LNCaP clone FGC (cell line): ENCODE results near the gene DDX3X.
"Not testable (repeated sequence)": the region's sequence is repeated elsewhere in the genome, so short reads cannot be mapped to it uniquely, and the experiment has no call there.

Experiments used
- DNase-seq: peaks from one replicate; pipeline ENCODE4 v3.0.0-alpha.2; 2011; ENCODE audit warnings: low read depth
- H3K4me3 ChIP-seq: 2 replicates; pipeline ENCODE4 v1.5.1; 2011; ENCODE audit warnings: mild to moderate bottlenecking, low read depth, low read length, control low read depth
- TF ChIP-seq, protein P1 (sequence below): IDR thresholded peaks from 2 replicates; pipeline ENCODE4 v1.5.1; 2012; ENCODE audit warnings: mild to moderate bottlenecking; ENCODE audit not compliant: control insufficient read depth, insufficient read depth; ENCODE audit errors: extremely low read depth

DDX3X gene

DNA sequence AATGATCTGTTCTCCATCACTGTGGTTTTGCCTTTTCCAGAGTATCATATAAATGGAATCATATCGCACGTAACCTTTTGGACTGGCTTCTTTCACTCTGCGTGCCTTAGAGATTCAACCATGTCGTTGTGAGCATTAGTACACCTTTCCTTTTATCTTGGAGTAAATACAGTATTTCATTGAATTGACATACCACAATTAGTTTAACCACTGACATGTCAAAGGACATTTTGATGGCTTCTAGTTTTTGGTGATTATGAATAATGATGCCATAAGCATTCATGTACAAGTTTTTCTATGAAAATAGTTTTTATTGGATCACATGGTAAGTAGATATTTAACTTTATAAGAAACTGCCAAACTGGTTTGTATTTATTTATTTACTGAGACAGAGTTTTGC is 35.2 kb downstream of the DDX3X start:
- no peak for DNase-seq
- TF ChIP-seq, protein P1, sequence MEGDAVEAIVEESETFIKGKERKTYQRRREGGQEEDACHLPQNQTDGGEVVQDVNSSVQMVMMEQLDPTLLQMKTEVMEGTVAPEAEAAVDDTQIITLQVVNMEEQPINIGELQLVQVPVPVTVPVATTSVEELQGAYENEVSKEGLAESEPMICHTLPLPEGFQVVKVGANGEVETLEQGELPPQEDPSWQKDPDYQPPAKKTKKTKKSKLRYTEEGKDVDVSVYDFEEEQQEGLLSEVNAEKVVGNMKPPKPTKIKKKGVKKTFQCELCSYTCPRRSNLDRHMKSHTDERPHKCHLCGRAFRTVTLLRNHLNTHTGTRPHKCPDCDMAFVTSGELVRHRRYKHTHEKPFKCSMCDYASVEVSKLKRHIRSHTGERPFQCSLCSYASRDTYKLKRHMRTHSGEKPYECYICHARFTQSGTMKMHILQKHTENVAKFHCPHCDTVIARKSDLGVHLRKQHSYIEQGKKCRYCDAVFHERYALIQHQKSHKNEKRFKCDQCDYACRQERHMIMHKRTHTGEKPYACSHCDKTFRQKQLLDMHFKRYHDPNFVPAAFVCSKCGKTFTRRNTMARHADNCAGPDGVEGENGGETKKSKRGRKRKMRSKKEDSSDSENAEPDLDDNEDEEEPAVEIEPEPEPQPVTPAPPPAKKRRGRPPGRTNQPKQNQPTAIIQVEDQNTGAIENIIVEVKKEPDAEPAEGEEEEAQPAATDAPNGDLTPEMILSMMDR: no peak
- H3K4me3 ChIP-seq: no peak overlapping the region

DNA sequence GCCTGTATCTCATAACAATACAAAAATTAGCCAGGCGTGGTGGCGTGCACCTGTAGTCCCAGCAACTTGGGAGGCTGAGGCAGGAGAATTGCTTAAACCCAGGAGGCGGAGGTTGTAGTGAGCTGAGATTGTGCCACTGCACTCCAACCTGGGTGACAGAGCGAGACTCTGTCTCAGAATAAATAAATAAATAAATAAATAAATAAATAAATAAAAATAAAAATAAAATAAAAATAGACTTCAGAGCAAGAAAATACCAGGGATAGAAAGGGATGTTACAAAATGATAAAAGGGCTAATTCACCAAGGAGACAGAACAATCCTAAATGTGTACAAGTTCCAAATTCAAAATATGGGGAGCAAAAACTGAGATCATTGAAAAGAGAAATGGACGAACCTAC is 37.6 kb downstream of the DDX3X start:
- not testable (repeated sequence) for DNase-seq, H3K4me3 ChIP-seq

DNA sequence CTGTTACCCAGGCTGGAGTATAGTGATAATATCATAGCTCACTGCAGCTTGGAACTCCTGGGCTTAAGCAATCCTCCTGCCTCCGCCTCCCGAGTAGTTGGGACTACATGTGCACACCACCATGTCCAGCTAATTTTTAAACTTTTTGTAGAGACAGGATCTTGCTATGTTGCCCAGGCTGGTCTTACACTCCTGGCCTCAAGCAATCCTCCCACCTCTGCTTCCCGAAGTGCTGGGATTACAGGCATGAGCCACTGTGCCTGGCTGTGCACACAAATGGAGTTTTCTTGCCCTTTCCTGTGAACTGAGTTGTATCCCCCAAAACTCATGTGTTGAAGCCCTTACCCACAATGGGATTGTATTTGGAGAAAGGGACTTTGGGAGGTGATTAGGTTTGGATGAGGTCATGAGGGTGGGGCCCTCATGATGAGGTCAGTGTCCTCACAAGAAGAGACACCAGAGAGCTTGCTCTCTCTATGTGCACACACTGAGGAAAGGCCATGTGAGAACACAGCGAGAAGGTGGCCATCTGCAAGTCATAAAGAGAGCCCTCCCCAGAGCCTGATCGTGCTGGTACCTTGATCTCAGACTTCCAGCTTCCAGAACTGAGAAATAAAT is 40.1 kb downstream of the DDX3X start:
- no peak overlapping the region for H3K4me3 ChIP-seq
- TF ChIP-seq, protein P1: no peak
- no peak for DNase-seq

DNA sequence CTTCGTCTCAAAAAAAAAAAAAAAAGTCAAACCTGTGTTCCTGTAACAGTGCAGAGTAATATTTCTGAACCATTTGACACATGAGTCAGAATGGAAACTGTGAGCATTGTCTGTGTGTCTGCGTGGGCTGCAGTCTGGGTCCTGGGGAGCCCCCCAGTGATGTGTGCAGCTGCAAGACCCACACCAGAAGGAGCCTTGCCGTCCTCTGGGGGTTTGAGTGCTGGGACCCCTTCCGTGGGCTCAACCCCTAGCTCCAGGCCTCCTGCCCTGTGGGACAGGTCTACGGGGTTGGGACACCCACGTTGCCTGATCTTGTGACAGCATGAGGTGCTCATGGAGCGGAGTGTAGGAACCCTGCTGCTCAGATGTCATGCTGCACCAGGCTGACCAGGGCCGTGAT is 43.7 kb downstream of the DDX3X start:
- TF ChIP-seq, protein P1: no peak
- DNase-seq: no peak
- H3K4me3 ChIP-seq: no peak overlapping the region

DNA sequence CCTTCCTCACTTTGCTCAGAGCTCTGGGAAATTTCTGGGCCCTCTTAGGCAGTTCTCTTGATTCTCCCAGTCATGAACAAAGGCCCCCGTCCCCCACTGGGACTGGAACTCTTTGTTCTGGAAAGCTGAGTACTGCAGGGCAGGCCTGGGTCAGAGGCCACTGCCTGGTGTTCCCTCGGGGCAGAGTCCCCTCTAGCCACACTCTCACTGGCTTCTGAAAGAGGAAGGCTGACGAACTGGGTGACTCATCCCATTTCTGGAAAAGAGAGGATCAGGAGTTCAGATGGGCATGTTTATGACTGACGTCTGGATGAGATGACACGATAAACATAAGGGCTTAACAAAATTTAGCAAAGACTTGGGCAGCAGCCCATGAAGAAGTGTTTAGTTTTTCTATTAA is 47.7 kb downstream of the DDX3X start:
- no peak for DNase-seq
- H3K4me3 ChIP-seq: no peak overlapping the region
- TF ChIP-seq, protein P1: no peak

DNA sequence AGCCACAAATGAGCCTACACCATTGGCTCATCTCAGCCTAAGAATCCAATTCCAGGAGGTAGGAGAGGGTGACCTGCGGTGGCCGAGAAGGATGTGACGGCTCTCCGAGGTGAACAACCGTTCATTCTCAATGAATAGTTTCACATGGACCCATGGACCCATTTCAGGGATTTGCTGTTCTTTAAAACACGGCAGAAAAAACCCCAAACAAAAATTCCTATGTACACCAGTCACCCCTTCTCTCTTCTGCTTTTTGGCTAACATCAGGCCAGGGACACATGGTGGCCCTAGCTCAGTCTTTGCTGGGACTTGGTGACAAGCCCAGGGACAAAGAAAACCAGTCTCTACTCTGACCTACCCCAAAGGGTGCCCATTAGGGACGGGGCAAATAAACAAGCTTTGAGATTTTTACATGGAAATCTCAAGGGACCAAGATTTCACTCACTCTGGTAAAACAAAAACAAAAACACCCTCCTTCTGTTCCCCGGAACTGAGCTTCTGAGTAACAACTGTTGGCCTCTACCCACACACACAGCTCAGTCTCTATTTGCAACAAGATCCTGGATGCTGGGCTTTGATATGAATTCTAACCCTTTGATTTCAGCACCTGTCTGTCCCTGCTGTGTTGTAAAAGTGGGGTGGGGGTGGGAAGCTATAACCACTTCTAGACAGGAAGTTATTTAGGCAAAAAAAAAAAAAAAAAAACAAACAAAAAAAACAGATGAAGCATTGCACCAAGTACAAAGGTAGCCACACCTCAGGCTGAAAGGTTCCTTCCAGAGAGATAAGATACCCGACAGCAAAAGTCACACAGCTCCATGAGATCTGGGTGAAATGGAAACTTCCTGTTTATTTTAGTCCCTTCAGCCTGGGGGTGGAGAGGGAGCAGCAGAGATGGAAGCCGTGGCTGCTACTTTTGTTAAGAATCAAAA is 49.0 kb downstream of the DDX3X start:
- TF ChIP-seq, protein P1: no peak
- no peak for DNase-seq
- no peak overlapping the region for H3K4me3 ChIP-seq

DNA sequence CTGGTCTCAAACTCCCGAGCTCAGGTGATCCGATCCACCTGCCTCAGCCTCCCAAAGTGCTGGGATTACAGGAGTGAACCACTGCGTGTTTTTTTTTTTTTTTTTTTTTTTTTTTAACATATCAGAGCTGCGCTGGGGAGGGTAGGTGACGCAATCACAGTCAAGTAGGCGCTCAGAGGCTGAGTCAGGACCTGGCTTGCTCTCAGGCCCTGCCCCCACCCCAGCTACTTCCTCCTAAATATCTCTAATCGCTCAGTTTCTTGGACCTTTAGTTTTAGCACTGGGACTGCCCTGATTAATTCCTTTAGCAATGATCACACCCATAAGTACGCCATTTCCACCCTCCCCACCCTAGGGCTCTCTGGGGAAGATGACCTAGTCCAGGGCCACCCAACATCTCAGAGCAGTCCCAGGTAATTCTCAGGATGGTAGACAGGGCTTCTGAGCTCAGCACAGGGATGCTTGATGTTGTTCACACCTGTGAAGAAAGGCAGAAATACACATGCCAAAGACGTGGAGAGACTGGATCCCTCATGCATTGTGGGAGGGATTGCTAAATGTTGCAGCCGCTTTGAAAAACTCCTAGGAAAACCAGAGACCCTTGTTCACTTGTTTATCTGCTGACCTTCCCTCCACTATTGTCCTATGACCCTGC is 50.2 kb downstream of the DDX3X start:
- no peak overlapping the region for H3K4me3 ChIP-seq
- TF ChIP-seq, protein P1: no peak
- DNase-seq: no peak
